CD4-positive, alpha-beta T cell treated with Interferon alpha-2 for 1 hour (primary cell): ENCODE results near the gene TSC22D4.
"Not testable (repeated sequence)": the region's sequence is repeated elsewhere in the genome, so short reads cannot be mapped to it uniquely, and the experiment has no call there.

Experiments used
- DNase-seq, 2 donors: peaks; one replicate each; pipeline ENCODE4 v3.0.0-alpha.2; 2020 to 2022

Gene TSC22D4

DNA sequence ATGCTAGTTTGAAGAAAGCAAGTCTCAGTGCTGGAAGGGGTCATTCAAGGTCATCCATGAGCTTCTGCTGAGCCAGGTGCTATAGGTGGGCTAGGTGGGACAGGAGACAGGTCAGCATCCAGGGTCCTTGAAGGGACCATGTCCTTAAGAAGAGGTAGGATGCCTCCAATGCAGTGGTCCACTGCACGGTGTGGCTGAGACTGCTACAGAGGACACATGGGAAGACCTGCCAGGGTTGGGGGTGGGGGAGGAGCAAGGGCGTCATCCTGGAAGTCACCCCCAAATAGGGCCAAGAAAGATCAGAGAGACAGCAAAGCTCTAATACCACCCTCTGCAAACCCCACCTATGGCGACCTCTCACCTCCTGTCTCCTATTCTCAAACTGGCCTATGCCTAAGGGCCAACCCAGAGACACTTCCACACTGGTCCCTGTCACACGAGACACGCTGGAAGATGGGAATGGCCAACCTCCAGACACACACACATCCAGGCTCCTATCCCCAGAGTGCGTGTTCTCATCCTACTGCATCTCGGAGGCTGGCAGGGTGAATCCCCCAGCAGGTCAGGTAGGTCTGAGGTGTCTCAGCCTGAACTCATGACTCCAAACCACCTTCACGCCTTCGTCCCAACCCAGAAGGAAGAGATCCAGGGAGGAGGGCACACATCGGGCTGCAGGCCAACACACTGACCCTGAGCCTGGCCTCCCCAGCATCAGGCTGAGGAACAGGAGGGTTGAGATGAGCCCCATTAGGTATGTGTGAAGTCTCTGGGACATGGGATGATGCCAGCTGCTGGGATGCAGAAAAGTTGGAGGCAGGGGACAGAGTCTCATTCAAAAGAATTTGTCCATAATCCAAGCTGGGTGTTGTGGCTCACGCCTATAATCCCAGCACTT lies 37.1 kb downstream of the TSC22D4 start:
- DNase-seq: no peak

GRCh38 chr7:100439244-100439643 lies 39.8 kb downstream of the TSC22D4 start:
- not testable (repeated sequence) for DNase-seq

DNA sequence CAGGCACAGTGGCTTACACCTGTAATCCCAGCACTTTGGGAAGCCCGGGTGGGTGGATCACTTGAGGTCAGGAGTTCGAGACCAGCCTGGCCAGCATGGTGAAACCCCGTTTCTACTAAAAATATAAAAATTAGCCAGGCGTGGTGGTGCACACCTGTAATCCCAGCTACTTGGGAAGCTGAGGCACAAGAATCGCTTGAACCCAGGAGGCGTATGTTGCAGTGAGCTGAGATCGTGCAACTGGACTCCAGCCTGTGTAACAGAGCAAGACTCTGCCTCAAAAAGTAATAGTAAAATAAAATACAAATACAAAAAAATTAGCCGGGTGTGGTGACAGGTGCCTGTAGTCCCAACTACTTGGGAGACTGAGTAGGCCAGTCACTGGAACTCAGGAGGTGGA lies 40.3 kb downstream of the TSC22D4 start:
- DNase-seq: not testable (repeated sequence)

DNA sequence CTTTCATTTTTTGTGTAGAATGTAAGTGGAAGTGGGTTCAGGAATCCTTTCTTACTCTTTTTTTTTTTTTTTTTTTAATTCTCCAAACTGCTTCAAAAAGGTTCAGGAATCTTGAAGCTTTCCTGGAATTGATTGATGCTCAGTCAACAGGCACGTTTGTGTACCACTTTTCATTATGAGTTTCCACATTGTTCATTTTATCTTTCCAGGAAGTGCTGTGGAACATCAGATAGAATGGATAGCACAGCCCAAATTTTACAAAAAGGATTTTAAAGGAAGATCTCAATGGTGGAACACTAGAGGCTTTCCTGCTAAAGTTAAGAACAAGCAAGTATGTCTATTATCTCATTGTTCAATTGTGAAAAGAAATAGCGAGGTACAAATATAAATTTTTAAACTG lies 40.8 kb downstream of the TSC22D4 start:
- no peak for DNase-seq

GRCh38 chr7:100437150-100438100 lies 41.6 kb downstream of the TSC22D4 start:
- no peak for DNase-seq

DNA sequence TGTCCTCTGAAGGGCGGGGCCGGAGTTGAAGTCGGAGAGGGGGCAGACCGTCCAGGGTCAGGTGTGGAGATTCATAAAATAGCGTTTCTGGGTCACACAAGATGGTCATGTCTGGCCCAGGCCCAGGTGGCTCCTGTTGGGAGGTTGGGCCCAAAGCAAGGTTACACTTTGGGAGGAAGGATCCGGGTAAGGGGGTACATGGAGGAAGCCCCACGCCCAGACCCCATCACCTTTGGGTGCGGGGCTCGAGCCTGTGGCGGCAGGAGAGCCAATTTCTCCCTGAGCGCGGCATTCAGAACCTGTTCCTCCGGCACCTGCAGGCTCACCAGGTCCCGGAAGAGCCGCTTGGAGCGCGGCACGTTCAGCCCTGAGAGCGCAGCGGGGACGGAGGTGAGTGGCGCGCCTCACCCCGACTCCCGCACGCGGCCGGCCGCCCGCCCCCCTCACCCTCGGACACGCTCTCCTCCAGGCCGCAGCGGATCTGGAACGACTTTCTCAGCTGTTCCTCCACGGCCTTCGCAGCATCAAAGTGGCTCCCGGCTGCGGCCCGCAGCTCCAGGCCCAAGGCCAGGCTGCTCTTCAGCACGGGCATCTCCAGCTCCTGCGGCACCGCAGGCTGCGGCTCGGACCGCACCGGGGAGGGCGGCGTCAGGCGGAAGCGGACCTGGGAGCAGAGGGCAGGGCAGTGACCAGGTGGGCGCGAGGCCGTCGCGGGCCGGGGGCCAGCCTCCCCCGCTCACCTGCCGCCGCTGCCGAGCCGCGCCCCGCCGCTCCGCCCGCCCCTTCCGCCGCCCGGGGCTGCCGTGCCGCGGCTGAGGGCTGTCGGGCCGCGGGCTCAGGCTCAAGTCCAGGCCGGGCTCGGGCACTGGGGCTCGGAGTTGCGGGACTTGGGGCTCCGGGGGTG lies 43.4 kb downstream of the TSC22D4 start:
- DNase-seq: peak; percentile 35 to 59

DNA sequence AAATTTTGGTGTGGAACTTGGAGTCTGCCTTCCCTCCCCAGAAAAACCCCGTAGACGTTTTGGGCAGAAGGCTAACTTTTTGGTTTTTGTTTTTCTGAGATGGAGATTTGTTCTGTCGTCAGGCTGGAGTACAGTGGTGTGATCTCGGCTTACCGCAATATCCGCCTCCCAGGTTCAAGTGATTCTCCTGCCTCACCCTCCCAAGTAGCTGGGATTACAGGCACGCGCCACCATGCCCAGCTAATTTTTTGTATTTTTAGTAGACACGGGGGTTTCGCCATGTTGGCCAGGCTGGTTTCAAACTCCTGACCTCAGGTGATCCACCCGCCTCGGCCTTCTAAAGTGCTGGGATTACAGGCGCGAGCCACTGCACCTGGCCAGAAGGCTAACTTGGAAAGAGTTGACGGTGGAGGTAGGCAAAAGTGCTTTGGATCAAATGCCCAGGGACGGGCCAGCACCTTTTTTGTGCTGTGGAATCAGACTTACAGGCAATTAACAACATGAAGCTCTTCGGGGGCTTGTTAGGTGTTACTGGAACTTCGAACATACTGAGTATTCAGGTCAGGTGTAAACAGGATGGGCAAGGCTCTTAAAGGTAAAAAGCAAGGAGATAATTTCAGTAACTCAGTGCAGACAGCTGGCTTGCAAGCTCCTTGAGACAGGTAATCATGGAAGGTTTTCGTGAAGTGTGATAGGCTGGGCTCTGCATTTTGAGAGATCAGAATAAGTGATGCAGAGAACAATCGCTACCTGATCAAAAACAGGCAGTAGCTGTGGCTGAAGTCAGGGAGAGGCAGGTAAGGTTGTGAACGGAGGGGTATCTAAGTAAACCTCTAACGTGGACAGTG lies 44.5 kb downstream of the TSC22D4 start:
- no peak for DNase-seq

- DNase-seq: no peak
These were observed 45.3 kb downstream of the TSC22D4 start for GRCh38 chr7:100433592-100434296.

DNA sequence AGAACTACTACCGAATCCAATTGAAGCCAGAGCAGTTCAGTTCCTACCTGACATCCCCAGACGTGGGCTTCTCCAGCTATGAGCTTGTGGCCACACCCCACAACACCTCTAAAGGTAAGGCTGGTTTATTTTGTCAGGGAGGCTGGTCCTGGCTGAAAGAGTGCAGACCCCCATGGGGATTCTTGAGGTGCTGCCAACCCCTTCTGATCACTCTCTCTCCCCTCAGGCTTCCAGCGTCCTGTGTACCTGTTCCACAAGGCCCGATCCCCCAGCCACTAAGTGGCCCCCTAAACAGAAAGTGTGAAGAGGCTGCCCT lies 45.8 kb downstream of the TSC22D4 start:
- no peak for DNase-seq

DNA sequence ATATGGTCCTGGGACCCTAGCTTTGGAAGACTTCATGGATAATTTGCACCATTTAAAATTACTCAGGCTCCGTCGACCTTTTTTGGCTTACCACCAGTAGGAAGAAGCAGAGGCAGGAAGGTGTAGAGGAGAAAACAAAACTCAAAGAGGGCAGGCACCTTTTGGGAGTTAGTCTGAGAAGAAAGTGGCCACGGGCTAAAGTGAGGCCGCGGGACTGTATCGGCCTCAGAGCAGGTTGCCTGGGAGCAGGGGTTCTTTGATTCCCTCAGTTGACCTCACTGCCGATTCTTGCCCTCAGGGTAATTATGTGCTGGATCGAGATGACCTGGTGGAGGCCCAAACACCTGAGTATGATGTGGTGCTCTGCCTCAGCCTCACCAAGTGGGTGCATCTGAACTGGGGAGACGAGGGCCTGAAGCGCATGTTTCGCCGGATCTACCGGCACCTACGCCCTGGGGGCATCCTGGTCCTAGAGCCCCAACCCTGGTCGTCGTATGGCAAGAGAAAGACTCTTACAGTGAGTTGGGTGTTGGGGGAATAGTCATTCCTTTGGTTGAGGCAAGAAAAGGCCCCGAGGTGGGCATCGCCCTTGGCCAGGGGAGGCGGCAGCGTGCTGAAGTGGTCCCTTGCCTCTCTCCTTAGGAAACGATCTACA lies 46.3 kb downstream of the TSC22D4 start:
- DNase-seq: no peak

DNA sequence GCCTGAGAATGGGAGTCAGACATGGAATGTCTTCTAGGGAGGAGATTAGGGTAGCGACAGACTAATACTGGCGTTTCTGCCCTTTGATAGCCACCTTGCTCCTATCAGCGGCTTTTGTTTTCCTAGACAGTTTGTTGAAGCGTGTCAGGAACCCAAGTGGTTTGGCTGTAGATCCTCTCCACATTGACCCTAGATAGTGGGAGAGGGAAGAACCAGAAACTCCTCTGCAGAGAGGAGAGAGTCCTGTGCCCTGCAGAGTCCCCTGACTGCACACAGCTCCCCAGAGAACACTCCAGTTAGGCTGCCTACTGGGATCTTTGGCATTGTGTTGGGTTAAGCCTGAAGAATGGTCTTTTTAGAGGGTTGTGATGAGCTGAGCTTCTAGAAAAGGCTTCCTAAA lies 47.0 kb downstream of the TSC22D4 start:
- DNase-seq: no peak

DNA sequence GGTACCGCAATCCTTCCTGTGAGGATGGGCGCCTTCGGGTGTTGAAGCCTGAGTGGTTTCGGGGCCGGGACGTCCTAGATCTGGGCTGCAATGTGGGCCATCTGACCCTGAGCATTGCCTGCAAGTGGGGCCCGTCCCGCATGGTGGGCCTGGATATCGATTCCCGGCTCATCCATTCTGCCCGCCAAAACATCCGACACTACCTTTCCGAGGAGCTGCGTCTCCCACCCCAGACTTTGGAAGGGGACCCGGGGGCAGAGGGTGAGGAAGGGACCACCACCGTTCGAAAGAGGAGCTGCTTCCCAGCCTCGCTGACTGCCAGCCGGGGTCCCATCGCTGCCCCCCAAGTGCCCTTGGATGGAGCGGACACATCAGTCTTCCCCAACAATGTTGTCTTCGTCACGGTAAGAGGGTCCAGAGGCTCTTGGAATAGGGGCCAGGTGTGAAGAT lies 47.7 kb downstream of the TSC22D4 start:
- DNase-seq: no peak

GRCh38 chr7:100430493-100431285 lies 48.3 kb downstream of the TSC22D4 start:
- DNase-seq: peak; percentile 40 to 55

- DNase-seq: peak; percentile 94 to 95
These were observed 49.1 kb downstream of the TSC22D4 start, which contains the start of gene MEPCE for GRCh38 chr7:100429637-100430492. TSS of gene MEPCE (plus strand) at chr7:100429831. CDS start at chr7:100430019, 188 bp downstream.

- DNase-seq: peak; percentile 100
These were observed 49.9 kb downstream of the TSC22D4 start for GRCh38 chr7:100428967-100429636.

GRCh38 chr7:100428199-100428966 lies 50.6 kb downstream of the TSC22D4 start, which contains the start of gene ZCWPW1:
TSS of gene ZCWPW1 (minus strand) at chr7:100428703. CDS start at chr7:100420649, 8,054 bp downstream.
- DNase-seq: peak; percentile 98

DNA sequence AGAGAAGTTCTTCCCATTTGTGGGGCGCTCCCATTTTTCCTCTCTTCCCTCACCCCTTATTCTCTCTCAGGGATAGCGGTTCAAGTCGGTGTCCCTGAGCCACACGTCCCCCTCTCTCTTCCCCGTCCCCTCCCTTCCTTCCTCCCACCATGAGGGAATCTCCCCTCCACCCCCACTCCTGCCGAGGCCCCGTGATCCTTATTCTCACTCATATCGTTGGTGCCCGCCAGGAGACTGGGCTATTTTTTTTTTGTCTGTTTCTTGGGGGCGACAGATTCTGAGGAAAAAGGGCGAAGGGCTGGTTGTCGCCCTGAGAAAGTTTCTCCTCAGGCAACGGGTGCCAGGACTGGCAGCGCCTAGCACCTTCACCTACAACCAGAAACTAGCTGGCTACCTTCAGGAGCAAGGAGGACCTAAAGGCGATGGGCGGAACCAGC lies 51.2 kb downstream of the TSC22D4 start:
- no peak for DNase-seq
